ENCODE data around the gene HTR3B. TPM values are rescaled to one million over a fixed set of nuclear protein-coding genes. Genes with fewer than 3 reads are reported as not detected.
A peak's percentile ranks its signal among the peaks of the same experiment; 100 is the strongest.

The HTR3B gene
- not detected for total RNA-seq

GRCh38 chr11:113904379-113905101 is at the start of gene HTR3B:
HTR3B (plus strand) TSS chr11:113904796; CDS start chr11:113904934, 138 bp downstream.
- Histone ChIP-seq H3K36me3 (no peaks in the 10 kb centered on the region), H3K9me3 (no peaks in the 10 kb centered on the region), H3K27me3 (no peaks in the 10 kb centered on the region), H3K27ac (no peak within 1 kb of the TSS), H3K4me1 (no peaks in the 10 kb centered on the region), H3K4me3 (no peak within 1 kb of the TSS)
- DNase-seq (no peak), ATAC-seq (no peak)
- intact Hi-C loops (cut with DNase I; ENCODE audit: low total_unique reads), result no loop called here
- TF ChIP-seq POLR2A (IDR thresholded peaks at IDR 0.05) (no peak), CTCF (IDR thresholded peaks at IDR 0.05 in 4 of 5, conservative IDR thresholded peaks at IDR 0.05 in 1 of 5) (no peak)
- in situ Hi-C loops (cut with MboI; ENCODE audit: low sequenced_read_pairs in 4 of 4), result no loop called here

- H3K36me3 ChIP-seq, result peaks cover 0 to 24% of the 10 kb centered on the region in 2 donors
- in situ Hi-C loops (cut with MboI; ENCODE audit: low sequenced_read_pairs in 4 of 4), result no loop called here
- peak; percentile 34 to 70 for ATAC-seq
- H3K4me3 ChIP-seq, result no peak overlapping the region
- no peak for DNase-seq
- H3K4me1 ChIP-seq, result peaks cover 42% of the 10 kb centered on the region in 2 donors
- no peaks in the 10 kb centered on the region for H3K27me3 ChIP-seq
- intact Hi-C loops (cut with DNase I; ENCODE audit: low total_unique reads), result no loop called here
- peak overlapping the region; percentile 30 to 64 (median 48) for H3K27ac ChIP-seq
- no peak for TF ChIP-seq CTCF (IDR thresholded peaks at IDR 0.05 in 4 of 5, conservative IDR thresholded peaks at IDR 0.05 in 1 of 5)
- no peak for TF ChIP-seq POLR2A (IDR thresholded peaks at IDR 0.05)
- H3K9me3 ChIP-seq, result no peaks in the 10 kb centered on the region
Observed at GRCh38 chr11:113855803-113856202, 48.8 kb upstream of the HTR3B start.

GRCh38 chr11:113856966-113857759 is 47.4 kb upstream of the HTR3B start:
- DNase-seq (no peak), ATAC-seq (no peak)
- Histone ChIP-seq H3K9me3 (no peaks in the 10 kb centered on the region), H3K27ac (no peak overlapping the region), H3K4me3 (no peak overlapping the region), H3K4me1 (peaks cover 44 to 45% of the 10 kb centered on the region in 2 donors), H3K36me3 (peaks cover 0 to 11% of the 10 kb centered on the region in 2 donors), H3K27me3 (no peaks in the 10 kb centered on the region)
- intact Hi-C loops (cut with DNase I; ENCODE audit: low total_unique reads) (no loop called here), in situ Hi-C loops (cut with MboI; ENCODE audit: low sequenced_read_pairs in 4 of 4) (no loop called here)
- no peak for TF ChIP-seq POLR2A (IDR thresholded peaks at IDR 0.05)
- TF ChIP-seq CTCF (IDR thresholded peaks at IDR 0.05 in 4 of 5, conservative IDR thresholded peaks at IDR 0.05 in 1 of 5), result no peak

GRCh38 chr11:113859665-113860064 is 44.9 kb upstream of the HTR3B start:
- H3K4me1 ChIP-seq, result peaks cover 40 to 43% of the 10 kb centered on the region in 2 donors

More at GRCh38 chr11:113859665-113860064, 44.9 kb upstream of the HTR3B start:
- no peaks in the 10 kb centered on the region for H3K36me3 ChIP-seq
- in situ Hi-C loops (cut with MboI; ENCODE audit: low sequenced_read_pairs in 4 of 4) (no loop called here), intact Hi-C loops (cut with DNase I; ENCODE audit: low total_unique reads) (no loop called here)
- H3K27ac ChIP-seq, result no peak overlapping the region
- no peak overlapping the region for H3K4me3 ChIP-seq
- DNase-seq, result no peak
- no peaks in the 10 kb centered on the region for H3K9me3 ChIP-seq
- TF ChIP-seq CTCF (IDR thresholded peaks at IDR 0.05 in 4 of 5, conservative IDR thresholded peaks at IDR 0.05 in 1 of 5) (no peak), POLR2A (IDR thresholded peaks at IDR 0.05) (no peak)
- H3K27me3 ChIP-seq, result no peaks in the 10 kb centered on the region
- ATAC-seq, result no peak

Data from gastrocnemius medialis (tissue), 4 donors.